Activated T-cell treated with anti-CD3 and anti-CD28 coated beads for 48 hours (primary cell): Measurements from ENCODE around the gene AHCY.
"Not testable (repeated sequence)": the region's sequence is repeated elsewhere in the genome, so short reads cannot be mapped to it uniquely, and the experiment has no call there.

ENCODE experiments used
- DNase-seq: peaks from one replicate; pipeline ENCODE4 v3.0.0-alpha.2; 2020; ENCODE audit warnings: low read depth

Gene AHCY

GRCh38 chr20:34302723-34303533 is at the start of gene AHCY:
AHCY (minus strand) TSS chr20:34303355; CDS start chr20:34303270, 85 bp downstream.
- peak; percentile 94 for DNase-seq

- no peak for DNase-seq
Measured at GRCh38 chr20:34350095-34350494, 46.9 kb upstream of the AHCY start.

GRCh38 chr20:34347571-34347970 is 44.4 kb upstream of the AHCY start:
- DNase-seq = no peak

DNA sequence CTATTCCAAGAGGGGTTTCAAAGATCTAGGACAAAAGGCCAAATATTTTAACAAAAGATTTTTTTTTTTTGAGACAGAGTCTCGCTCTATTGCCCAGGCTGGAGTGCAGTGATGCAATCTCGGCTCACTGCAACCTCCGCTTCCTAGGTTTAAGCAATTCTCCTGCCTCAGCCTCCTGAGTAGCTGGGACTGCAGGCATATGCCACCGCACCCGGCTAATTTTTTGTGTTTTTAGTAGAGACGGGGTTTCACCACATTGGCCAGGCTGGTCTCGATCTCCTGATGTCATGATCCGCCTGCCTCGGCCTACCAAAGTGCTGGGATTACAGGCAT is 43.3 kb upstream of the AHCY start:
- DNase-seq = not testable (repeated sequence)

GRCh38 chr20:34345839-34346532 is 42.8 kb upstream of the AHCY start:
- not testable (repeated sequence) for DNase-seq

DNA sequence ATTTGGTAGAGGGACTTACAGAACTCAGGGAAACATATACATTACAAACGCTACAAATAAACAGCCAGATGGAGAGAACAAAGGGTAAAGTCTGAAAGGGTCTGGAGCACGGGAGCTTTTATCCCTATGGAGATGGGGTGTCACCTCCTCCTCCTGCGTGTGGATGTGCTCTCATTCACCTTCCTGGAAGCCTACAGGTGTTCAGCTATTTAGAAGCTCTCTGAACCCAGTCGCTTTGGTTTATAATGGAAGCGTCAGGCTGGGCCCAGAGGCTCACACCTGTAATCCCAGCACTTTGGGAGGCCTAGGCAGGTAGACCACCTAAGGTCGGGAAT is 42.2 kb upstream of the AHCY start:
- no peak for DNase-seq

- no peak for DNase-seq
Measured at GRCh38 chr20:34344238-34344637, 41.1 kb upstream of the AHCY start.

- no peak for DNase-seq
Measured at GRCh38 chr20:34343458-34344211, 40.5 kb upstream of the AHCY start.

- not testable (repeated sequence) for DNase-seq
Measured at GRCh38 chr20:34341199-34341598, 38.0 kb upstream of the AHCY start.

GRCh38 chr20:34340726-34341125 is 37.6 kb upstream of the AHCY start:
- not testable (repeated sequence) for DNase-seq

DNA sequence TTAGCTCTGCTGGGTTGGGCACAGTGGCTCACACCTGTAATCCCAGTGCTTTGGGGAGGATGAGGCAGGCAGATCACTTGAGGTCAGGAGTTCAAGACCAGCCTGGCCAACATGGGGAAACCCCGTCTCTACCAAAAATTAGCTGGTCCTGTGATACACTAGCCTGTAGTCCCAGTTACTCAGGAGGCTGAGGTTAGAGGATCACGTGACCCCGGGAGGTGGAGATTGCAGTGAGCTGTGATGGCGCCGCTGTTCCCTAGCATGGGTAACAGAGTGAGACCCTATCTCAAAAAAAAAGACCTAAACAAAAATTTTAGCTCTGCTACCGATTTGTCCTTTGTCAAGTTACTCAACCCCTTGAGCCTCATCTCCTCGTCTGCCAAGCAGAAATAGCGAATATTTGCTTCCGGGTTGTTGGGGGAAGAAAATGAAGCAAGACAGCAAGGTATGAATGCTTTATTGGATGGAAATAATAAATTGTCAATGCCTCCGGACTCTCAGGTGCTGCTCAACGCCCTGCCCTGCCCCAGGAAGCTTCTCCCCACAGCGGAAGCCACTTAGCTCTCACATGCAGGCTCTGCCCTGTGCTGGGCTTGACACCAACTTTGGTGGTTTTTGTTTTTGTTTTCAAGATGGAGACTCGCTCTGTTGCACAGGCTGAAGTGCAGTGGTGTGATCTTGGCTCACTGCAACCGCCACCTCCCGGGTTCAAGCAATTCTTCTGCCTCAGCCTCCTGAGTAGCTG is 35.0 kb upstream of the AHCY start:
- no peak for DNase-seq

GRCh38 chr20:34337544-34337943 is 34.4 kb upstream of the AHCY start:
- DNase-seq = no peak

DNA sequence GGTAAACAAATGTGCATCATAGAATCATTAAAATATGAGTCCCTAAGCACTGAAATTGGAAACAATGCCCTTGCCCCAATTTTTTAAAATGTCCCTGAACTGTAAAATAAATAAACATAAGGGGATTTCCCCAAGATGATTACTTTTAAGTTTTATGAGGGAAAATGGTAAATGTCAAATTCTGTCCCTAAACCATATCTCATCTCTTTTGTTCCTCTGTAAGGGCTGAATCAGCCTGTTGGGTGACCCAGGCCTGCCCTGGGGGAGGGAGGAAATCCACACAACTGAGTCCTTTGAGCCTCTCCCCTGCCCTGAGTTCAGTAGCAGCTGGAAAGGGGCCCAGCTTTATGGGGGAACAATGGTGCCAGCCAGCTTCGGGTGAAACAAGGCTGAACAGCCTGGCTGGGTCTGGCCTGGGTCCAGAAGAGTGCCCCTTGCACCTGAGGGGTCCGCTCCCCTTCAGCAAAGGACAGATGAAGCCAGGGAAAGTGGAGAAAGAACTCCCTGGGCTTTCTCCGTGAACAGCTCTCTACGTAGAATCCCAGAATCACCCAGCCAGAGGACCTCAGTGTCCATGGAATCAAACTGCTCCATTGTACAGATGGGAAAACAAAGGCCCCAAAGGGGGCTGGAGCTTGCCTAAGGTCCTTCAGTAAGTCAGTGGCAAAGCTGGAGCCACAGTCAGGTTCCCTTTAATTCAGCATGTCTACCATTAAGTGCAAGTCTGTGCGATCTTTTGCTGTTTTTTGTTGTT is 31.7 kb upstream of the AHCY start:
- no peak for DNase-seq

DNA sequence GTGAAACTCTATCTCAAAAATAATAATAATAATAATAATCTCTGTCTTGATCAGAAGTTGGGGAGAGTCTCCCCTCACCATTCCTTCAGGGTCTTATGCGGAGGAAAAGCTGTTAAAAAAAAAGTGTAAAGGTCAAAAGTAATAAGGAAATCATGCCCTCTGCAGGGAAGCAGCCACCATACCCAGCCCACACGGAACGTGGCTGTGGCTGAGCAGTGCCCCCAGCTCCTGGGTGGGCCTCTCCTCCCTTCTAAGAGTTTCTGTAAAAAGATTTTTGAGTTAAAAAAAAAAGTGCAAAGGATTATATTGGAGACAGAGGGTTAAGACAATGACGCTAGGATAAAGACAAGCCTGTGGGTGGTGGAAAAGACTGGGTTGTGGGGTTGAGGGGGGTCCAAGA is 30.6 kb upstream of the AHCY start:
- DNase-seq = no peak

GRCh38 chr20:34332262-34332920 is 29.2 kb upstream of the AHCY start:
- DNase-seq = no peak

DNA sequence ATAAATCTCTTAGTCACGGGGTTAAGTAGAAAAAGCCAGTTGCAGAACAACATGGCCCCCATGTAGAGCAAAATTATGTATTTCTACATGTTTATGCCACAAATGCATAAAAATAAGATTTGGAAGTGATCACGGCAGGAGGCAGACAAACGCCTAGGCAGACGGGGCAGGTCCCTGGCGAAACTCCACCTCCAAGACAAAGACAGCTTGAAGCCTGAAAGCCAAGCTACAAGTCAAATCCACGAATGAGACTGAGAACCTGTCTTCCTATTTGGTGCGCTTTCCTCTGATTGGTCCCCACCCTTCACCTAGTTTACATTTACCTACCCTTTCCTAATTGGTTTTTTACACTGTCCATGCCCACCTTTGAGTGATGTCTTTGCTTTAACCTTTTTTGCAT is 28.7 kb upstream of the AHCY start:
- DNase-seq = no peak

DNA sequence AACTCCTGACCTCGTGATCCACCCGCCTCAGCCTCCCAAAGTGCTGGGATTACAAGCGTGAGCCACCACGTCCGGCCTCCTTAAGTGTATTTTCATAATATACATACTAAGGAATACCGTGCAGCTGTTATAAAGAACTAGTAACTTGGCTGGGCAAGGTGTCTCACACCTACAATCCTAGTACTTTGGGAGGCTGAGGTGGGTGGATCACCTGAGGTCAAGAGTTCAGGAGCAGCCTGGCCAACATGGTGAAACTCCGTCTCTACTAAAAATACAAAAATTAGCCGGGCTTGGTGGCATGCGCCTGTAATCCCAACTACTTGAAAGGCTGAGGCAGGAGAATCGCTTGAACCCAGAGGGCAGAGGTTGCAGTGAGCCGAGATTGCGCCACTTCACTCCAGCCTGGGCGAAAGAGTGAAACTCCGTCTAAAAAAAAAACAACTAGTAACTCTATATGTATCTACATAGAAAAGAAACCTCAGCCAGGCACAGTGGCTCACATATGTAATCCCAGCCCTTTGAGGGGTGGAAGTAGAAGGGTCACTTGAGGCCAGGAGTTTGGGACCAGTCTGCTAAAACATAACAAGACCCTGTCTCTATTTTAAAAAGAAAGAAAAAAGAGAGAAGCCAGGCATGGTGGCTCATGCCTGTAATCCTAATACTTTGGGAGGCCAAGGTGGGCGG is 27.8 kb upstream of the AHCY start:
- DNase-seq = not testable (repeated sequence)

DNA sequence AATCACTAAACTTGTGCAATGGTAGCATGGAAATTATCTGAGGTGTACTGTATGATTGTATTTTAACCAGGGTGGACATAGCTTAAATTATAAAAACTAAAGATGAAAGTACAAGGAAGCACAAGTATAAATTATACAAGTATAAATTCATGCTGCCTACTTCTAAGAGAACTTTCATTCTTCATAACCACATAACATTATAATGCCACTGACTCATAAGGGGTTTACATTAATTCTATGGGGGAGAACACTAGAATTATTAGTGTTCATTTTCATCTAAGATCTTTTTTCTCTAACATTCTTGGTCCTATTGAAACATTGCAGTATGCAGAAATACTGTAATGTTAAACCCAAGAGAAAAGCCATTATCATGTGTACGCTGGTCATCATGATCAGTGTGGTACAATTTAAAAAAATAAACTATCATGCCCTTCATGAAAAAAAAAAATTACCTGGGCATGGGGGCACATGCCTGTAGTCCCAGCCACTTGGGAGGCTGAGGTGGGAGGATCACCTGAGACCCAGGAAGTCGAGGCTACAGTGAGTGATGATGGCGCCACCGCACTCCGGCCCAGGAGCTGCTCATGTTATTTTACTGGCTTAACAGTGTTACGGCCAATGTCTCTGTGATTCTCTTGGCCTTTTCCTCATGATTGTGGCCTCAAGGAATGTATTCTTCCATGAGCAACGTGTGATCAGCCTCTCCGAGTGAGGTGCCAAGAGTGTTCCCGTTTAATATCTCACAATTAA is 25.9 kb upstream of the AHCY start:
- DNase-seq = no peak

DNA sequence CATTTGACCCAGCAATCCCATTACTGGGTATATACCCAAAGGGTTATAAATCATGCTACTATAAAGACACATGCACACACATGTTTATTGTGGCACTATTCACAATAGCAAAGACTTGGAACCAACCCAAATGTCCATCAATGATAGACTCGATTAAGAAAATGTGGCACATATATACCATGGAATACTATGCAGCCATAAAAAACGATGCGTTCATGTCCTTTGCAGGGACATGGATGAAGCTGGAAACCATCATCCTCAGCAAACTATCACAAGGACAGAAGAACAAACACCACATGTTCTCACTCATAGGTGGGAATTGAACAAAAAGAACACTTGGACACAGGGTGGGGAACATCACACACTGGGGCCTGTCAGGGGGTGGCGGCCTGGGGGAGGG is 25.1 kb upstream of the AHCY start:
- DNase-seq = not testable (repeated sequence)

DNA sequence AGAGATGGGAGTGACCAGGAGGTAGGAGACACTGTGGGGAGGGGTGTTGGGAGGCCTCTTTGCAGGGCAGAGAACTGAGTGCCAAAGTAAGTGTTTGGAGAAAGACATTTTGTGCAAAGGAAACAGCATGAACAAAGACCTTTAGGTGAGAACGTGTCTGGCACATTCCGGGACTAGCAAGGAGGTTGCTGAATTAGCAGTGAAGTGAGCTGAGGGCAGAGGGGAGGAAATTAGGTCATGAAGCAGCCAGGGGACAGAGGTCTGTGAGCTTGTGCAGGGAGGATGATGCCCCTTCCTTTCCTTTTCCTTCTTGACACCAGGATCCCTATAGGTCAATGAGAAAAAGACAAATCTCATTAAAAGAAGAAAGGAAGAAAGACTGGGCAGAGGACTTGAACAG is 21.4 kb upstream of the AHCY start:
- DNase-seq = no peak
